ENCODE data around the gene CDHR2.

DNA sequence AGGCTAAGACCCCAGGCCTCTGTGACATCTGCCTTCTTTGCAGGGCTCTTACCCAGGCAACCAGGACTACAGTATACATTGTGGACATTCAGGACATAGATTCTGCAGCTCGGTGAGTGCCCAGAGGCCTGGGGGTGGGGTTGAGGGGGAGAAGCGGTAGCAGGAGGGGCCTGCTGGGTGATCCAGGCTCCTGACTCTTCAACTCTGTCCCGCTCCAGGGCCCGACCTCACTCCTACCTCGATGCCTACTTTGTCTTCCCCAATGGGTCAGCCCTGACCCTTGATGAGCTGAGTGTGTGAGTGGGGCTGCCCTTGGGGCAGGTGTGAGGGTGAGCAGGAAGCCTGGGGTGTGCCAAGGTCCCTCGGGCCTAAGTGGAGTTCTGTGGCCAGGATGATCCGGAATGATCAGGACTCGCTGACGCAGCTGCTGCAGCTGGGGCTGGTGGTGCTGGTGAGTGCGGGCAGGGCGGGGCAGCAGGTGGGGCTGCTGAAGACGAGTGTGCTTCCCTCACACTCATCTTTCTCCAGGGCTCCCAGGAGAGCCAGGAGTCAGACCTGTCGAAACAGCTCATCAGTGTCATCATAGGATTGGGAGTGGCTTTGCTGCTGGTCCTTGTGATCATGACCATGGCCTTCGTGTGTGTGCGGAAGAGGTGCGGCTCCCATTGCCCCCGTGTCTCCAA is 41.0 kb downstream of the CDHR2 start:
- TF ChIP-seq, protein P1, sequence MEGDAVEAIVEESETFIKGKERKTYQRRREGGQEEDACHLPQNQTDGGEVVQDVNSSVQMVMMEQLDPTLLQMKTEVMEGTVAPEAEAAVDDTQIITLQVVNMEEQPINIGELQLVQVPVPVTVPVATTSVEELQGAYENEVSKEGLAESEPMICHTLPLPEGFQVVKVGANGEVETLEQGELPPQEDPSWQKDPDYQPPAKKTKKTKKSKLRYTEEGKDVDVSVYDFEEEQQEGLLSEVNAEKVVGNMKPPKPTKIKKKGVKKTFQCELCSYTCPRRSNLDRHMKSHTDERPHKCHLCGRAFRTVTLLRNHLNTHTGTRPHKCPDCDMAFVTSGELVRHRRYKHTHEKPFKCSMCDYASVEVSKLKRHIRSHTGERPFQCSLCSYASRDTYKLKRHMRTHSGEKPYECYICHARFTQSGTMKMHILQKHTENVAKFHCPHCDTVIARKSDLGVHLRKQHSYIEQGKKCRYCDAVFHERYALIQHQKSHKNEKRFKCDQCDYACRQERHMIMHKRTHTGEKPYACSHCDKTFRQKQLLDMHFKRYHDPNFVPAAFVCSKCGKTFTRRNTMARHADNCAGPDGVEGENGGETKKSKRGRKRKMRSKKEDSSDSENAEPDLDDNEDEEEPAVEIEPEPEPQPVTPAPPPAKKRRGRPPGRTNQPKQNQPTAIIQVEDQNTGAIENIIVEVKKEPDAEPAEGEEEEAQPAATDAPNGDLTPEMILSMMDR (IDR thresholded peaks at IDR 0.05) = no peak
- no peak for TF ChIP-seq POLR2AphosphoS5 (IDR thresholded peaks at IDR 0.05; ENCODE audit: insufficient read depth in 1 of 2, low read depth in 1 of 2)
